NCI-H748 treated with DMSO at 0.1 percent for 48 hours (cell line): ENCODE results near the gene ZP3.
"Not testable (repeated sequence)": the region's sequence is repeated elsewhere in the genome, so short reads cannot be mapped to it uniquely, and the experiment has no call there.

Source experiments
- DNase-seq: peaks from one replicate; lab custom pipeline; 2025; lab: John Stamatoyannopoulos, UW

ZP3 gene

DNA sequence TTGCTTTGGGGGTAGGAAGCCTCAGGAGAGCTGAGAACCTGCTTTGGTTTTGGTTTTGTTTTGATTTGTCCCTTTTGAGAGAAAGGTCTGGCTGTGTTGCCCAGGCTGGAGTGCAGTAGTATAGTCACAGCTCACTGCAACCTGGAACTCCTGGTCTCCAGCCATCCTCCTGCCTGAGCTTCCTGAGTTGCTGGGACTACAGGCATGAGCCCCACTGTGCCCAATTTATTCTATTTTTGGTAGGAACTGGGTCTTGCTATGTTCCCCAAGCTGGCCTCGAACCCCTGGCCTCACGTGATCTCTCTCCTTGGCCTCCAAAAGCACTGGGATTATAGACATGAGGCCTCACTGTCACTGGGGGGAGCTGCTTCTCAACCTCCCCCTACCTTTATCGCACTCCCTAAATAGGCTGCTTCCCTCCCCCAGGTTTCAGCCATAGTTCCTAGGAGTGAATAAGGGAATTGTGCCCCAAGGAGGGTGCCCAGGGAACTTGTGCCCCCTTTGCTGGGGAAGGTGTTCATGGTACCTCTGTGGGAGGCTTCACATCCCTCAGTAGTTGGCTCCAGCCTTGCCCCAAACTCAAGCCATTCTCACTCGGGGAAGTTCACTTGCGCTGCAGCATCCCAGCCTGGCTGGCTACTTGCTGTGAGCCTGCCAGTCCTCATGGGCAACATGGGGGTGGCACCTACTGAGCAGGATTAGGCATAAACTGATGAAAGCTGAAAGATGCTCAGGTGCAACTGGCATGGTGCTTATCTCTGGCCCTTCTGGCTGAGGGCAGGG is 18.1 kb downstream of the ZP3 start:
- not testable (repeated sequence) for DNase-seq

DNA sequence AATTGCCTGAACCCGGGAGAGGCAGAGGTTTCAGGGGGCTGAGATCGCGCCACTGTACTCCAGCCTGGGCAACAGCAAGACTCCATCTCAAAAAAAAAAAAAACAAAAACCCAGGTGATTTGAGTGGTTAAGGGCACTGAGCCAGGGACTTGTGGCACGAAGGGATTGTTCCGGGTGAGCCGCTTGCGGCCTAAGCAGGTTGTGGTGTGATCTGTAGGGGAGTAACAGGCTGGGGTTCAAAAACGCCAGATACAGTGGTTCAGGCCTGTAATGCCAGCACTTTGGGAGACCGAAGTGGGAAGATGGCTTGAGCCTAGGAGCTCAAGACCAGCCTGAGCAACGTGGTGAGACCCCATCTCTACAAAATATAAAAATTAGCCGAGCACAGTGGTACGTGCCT is 19.1 kb downstream of the ZP3 start:
- DNase-seq, result not testable (repeated sequence)

DNA sequence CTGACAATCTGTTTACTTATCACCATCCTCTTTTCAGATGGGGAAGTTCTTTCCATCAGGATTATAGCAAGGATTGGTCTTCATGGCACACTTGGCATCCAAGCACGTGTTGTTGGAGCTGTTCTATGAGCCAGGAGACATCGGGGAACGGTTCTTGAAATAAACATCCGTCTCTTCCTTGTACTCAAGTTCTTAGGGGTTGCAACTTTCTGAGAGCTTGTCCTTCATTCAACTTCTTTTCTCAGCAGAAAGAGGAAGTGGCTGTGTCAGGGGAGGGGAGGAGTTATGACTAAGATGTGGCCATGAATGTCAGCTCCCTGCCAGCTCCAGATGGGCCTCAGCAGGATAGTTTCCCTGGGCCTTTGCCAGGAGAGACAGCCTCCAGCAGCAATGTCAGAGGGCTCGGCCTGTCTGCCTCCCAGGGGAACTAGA is 20.8 kb downstream of the ZP3 start:
- not testable (repeated sequence) for DNase-seq

DNA sequence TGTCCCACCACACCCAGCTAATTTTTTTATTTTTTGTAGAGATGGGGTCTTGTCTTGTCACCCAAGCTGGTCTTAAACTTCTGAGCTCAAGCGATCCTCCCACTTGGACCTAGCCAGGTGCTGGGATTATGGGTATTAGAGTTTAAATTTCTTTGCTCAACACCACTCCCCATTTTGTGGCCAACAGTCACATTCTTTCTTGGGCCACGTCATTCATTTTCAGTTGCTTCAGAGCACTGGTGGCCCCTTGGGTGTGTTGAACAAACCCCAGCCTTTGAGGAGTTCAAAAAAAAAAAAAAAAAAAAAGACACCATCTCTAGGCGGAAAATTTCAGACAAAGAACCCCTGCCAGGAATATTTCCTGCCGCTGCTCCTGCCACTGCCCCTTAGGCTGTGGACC is 32.3 kb downstream of the ZP3 start:
- DNase-seq, result not testable (repeated sequence)

- DNase-seq, result not testable (repeated sequence)
Observed at GRCh38 chr7:76458504-76458903, 33.8 kb downstream of the ZP3 start.

GRCh38 chr7:76460767-76461166 is 36.0 kb downstream of the ZP3 start:
- DNase-seq, result not testable (repeated sequence)

GRCh38 chr7:76461464-76462101 is 36.8 kb downstream of the ZP3 start, which contains the start of gene DTX2:
DTX2 (plus strand) TSS chr7:76461709; CDS start chr7:76480510, 18,801 bp downstream.
- DNase-seq, result not testable (repeated sequence)

- DNase-seq, result not testable (repeated sequence)
Observed at GRCh38 chr7:76462271-76462882, 37.6 kb downstream of the ZP3 start.

- DNase-seq, result not testable (repeated sequence)
Observed at GRCh38 chr7:76464959-76465358, 40.2 kb downstream of the ZP3 start.

GRCh38 chr7:76465950-76466349 is 41.2 kb downstream of the ZP3 start:
- not testable (repeated sequence) for DNase-seq

DNA sequence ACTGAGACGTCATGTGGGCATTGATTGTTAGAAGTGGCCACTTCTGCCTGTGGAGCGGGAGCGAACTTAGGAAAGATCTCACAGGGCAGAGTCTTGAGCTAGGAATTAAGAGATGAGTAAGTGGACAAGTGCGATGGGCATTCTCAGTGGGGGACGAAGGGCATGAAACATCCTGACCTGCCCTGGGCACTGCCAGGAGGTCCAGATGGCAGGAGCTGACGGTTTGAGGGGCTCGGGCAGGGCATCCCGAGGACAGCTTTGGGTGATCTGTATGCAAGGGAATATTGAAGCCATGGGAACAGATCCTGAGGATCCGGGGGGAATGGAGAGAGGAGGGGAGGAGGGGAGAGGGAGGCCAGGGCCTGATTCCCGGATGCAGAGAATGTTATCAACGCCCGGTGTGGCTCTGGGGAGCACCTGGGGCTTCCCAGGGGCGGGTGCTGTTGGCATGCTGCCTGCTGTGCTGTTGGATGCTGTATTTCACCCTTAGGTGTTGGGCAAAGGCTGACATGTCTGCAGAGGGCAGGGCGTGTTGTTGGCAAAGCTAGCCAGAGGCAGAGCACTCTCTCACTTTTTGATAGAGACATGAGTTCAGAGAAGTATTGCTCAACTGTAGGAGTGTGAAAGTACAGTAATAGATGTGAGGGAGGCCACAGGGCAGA is 43.1 kb downstream of the ZP3 start:
- DNase-seq, result not testable (repeated sequence)

GRCh38 chr7:76471556-76472221 is 46.9 kb downstream of the ZP3 start:
- not testable (repeated sequence) for DNase-seq

- DNase-seq, result not testable (repeated sequence)
Observed at GRCh38 chr7:76473097-76473496, 48.3 kb downstream of the ZP3 start.

GRCh38 chr7:76476280-76476679 is 51.5 kb downstream of the ZP3 start:
- not testable (repeated sequence) for DNase-seq

DNA sequence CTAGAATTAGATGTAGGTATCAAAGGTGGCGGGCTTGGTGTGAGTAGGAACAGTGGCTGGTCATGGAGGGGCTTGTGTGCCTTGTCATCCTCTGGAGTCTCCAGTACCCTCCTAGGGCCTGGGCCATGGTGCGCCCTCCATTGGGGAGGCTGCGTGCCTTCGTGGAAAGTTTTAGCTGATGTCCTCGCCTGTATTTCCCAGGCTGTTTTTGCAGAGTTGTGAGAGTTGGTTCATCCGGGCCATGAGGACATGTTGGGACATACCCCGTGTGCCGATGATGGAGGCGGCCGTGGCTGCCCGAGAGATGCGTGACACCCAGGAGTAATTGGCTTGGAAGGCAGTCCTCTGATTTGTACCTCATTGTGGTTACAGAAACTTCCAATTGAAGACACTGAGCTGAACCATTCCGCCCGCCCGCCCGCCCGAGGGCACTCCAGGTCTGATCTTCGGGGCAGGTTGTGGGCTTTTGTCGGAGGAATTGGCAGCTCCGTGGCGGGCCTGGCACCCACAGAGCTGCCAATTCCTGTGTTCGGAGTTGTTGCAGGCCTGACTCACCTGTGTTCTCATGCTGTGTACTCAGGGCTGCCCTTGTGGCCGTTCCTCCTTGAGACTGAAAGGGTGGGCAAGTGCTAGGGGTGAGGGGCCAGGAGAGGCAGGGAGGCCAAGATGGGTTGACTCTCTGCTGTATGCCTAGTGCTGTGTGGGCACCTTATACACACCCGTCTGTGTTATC is 52.2 kb downstream of the ZP3 start:
- DNase-seq, result not testable (repeated sequence)

GRCh38 chr7:76479628-76480027 is 54.9 kb downstream of the ZP3 start:
- not testable (repeated sequence) for DNase-seq

GRCh38 chr7:76480403-76481253 is 55.9 kb downstream of the ZP3 start:
- DNase-seq, result not testable (repeated sequence)

- not testable (repeated sequence) for DNase-seq
Observed at GRCh38 chr7:76482660-76483059, 57.9 kb downstream of the ZP3 start.

DNA sequence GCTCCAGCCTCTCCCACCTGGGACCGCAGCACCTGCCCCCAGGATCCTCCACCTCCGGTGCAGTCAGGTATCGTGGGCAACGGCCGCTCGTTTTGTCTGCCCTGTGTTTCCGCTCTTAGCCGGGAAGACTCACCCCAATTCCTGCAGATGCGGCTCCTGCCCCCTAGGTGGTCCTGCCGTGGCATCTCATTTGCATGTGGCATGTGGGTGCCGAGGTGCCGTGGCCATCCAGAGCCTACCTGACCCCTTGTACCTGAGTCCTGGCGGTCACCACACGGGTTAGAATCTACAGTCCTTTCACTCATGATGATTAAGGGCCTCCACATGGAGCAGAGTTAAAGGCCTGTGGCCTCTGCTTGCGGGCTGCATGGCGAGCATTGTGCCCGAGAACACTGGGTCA is 58.3 kb downstream of the ZP3 start:
- DNase-seq, result not testable (repeated sequence)

- DNase-seq, result not testable (repeated sequence)
Observed at GRCh38 chr7:76484456-76484855, 59.7 kb downstream of the ZP3 start.
